NCI-H774 (cell line): ENCODE measurements around the gene PPARA.

Source experiments
- DNase-seq: peaks from one replicate; lab custom pipeline; 2025; lab: John Stamatoyannopoulos, UW

PPARA gene

GRCh38 chr22:46214149-46214548 lies 63.8 kb downstream of the PPARA start:
- no peak for DNase-seq

- DNase-seq = no peak
Measured at GRCh38 chr22:46214616-46215015, 64.3 kb downstream of the PPARA start.

GRCh38 chr22:46219636-46220035 lies 69.3 kb downstream of the PPARA start:
- peak; percentile 12 for DNase-seq

GRCh38 chr22:46220921-46221320 lies 70.6 kb downstream of the PPARA start:
- no peak for DNase-seq

GRCh38 chr22:46224044-46224897 lies 73.9 kb downstream of the PPARA start:
- DNase-seq = no peak

- no peak for DNase-seq
Measured at GRCh38 chr22:46224898-46225290, 74.6 kb downstream of the PPARA start.

- no peak for DNase-seq
Measured at GRCh38 chr22:46225631-46226030, 75.3 kb downstream of the PPARA start.

GRCh38 chr22:46226577-46226976 lies 76.3 kb downstream of the PPARA start:
- no peak for DNase-seq

- DNase-seq = no peak
Measured at GRCh38 chr22:46229701-46230100, 79.4 kb downstream of the PPARA start.

GRCh38 chr22:46230262-46230901 lies 80.1 kb downstream of the PPARA start:
- DNase-seq = no peak

- DNase-seq = no peak
Measured at GRCh38 chr22:46233231-46233630, 82.9 kb downstream of the PPARA start.

- no peak for DNase-seq
Measured at GRCh38 chr22:46234969-46235368, 84.6 kb downstream of the PPARA start.

- DNase-seq = no peak
Measured at GRCh38 chr22:46237453-46238124, 87.3 kb downstream of the PPARA start.

GRCh38 chr22:46238541-46238940 lies 88.2 kb downstream of the PPARA start:
- DNase-seq = no peak

- no peak for DNase-seq
Measured at GRCh38 chr22:46239261-46240048, 89.1 kb downstream of the PPARA start.

GRCh38 chr22:46240073-46240472 lies 89.7 kb downstream of the PPARA start:
- no peak for DNase-seq

- DNase-seq = no peak
Measured at GRCh38 chr22:46240506-46240905, 90.2 kb downstream of the PPARA start.

GRCh38 chr22:46240907-46241306 lies 90.6 kb downstream of the PPARA start:
- DNase-seq = no peak

GRCh38 chr22:46241396-46242007 lies 91.2 kb downstream of the PPARA start:
- no peak for DNase-seq

- DNase-seq = no peak
Measured at GRCh38 chr22:46242076-46242475, 91.8 kb downstream of the PPARA start.

GRCh38 chr22:46244771-46245170 lies 94.4 kb downstream of the PPARA start:
- DNase-seq = no peak

- no peak for DNase-seq
Measured at GRCh38 chr22:46245511-46245910, 95.2 kb downstream of the PPARA start.
